ENCODE data around the gene TMTC1. TPM values are rescaled to one million over a fixed set of nuclear protein-coding genes. Genes with fewer than 3 reads are reported as not detected.

TMTC1 gene
- total RNA-seq, 2 donors from 2014 or later: 4.5 to 7.7 TPM

- DNase-seq: no peak
- intact Hi-C loops (cut with DNase I, micrococcal nuclease): no loop called here
- ATAC-seq: no peak
Observed at GRCh38 chr12:29750131-29750927, 33.4 kb downstream of the TMTC1 start.

- intact Hi-C loops (cut with DNase I, micrococcal nuclease): no loop called here
- DNase-seq (no peak), ATAC-seq (no peak)
Observed at GRCh38 chr12:29744365-29744764, 39.4 kb downstream of the TMTC1 start.

GRCh38 chr12:29743801-29744200 lies 39.9 kb downstream of the TMTC1 start:
- ATAC-seq: no peak
- no peak for DNase-seq
- intact Hi-C loops (cut with DNase I, micrococcal nuclease): no loop called here

GRCh38 chr12:29743077-29743476 lies 40.7 kb downstream of the TMTC1 start:
- no peak for ATAC-seq
- intact Hi-C loops (cut with DNase I, micrococcal nuclease): no loop called here
- no peak for DNase-seq

GRCh38 chr12:29742646-29743045 lies 41.1 kb downstream of the TMTC1 start:
- ATAC-seq (no peak), DNase-seq (no peak)
- intact Hi-C loops (cut with DNase I, micrococcal nuclease): no loop called here

GRCh38 chr12:29741342-29742241 lies 42.1 kb downstream of the TMTC1 start:
- DNase-seq (no peak), ATAC-seq (no peak)
- intact Hi-C loops (cut with DNase I, micrococcal nuclease): no loop called here

- no peak for ATAC-seq
- intact Hi-C loops (cut with DNase I, micrococcal nuclease): no loop called here
- DNase-seq: no peak
Observed at GRCh38 chr12:29739279-29739991, 44.3 kb downstream of the TMTC1 start.

GRCh38 chr12:29738365-29738764 lies 45.4 kb downstream of the TMTC1 start:
- intact Hi-C loops (cut with DNase I, micrococcal nuclease): no loop called here
- ATAC-seq: no peak
- DNase-seq: no peak

GRCh38 chr12:29737644-29738043 lies 46.1 kb downstream of the TMTC1 start:
- intact Hi-C loops (cut with DNase I, micrococcal nuclease): no loop called here
- ATAC-seq (no peak), DNase-seq (no peak)

- intact Hi-C loops (cut with DNase I, micrococcal nuclease): no loop called here
- ATAC-seq (no peak), DNase-seq (no peak)
Observed at GRCh38 chr12:29735604-29736003, 48.1 kb downstream of the TMTC1 start.

GRCh38 chr12:29734734-29735133 lies 49.0 kb downstream of the TMTC1 start:
- intact Hi-C loops (cut with DNase I, micrococcal nuclease): no loop called here
- DNase-seq: no peak
- ATAC-seq: no peak

- no peak for ATAC-seq
- intact Hi-C loops (cut with DNase I, micrococcal nuclease): no loop called here
- DNase-seq: no peak
Observed at GRCh38 chr12:29734305-29734704, 49.4 kb downstream of the TMTC1 start.

- intact Hi-C loops (cut with DNase I, micrococcal nuclease): no loop called here
- ATAC-seq (no peak), DNase-seq (no peak)
Observed at GRCh38 chr12:29733501-29733900, 50.2 kb downstream of the TMTC1 start.

- intact Hi-C loops (cut with DNase I, micrococcal nuclease): no loop called here
- ATAC-seq (no peak), DNase-seq (no peak)
Observed at GRCh38 chr12:29733060-29733459, 50.7 kb downstream of the TMTC1 start.

- intact Hi-C loops (cut with DNase I, micrococcal nuclease): no loop called here
- ATAC-seq (no peak), DNase-seq (no peak)
Observed at GRCh38 chr12:29732593-29732992, 51.1 kb downstream of the TMTC1 start.

GRCh38 chr12:29732191-29732590 lies 51.6 kb downstream of the TMTC1 start:
- ATAC-seq (no peak), DNase-seq (no peak)
- intact Hi-C loops (cut with DNase I, micrococcal nuclease): no loop called here

- intact Hi-C loops (cut with DNase I, micrococcal nuclease): no loop called here
- ATAC-seq: no peak
- no peak for DNase-seq
Observed at GRCh38 chr12:29731591-29731990, 52.2 kb downstream of the TMTC1 start.

GRCh38 chr12:29730481-29730880 lies 53.3 kb downstream of the TMTC1 start:
- intact Hi-C loops (cut with DNase I, micrococcal nuclease): no loop called here
- DNase-seq (no peak), ATAC-seq (no peak)

GRCh38 chr12:29728030-29728429 lies 55.7 kb downstream of the TMTC1 start:
- no peak for DNase-seq
- no peak for ATAC-seq
- intact Hi-C loops (cut with DNase I, micrococcal nuclease): no loop called here
